Stimulated activated effector memory CD8-positive, alpha-beta T cell treated with anti-CD3 and anti-CD28 coated beads, Interleukin-12 subunit alpha, Interleukin-12 subunit beta, amount 100 ng/mL, for 72 hours (primary cell): Measurements from ENCODE around the gene FCAMR.
A peak's percentile ranks its signal among the peaks of the same experiment; 100 is the strongest.

Experiments
- ATAC-seq: fragments of 150-1000 bp; cut with Tn5 transposase; 2 replicates; pipeline ENCODE4 v1.10.0; 2021
- DNase-seq, 2 donors: peaks; one replicate each; pipeline ENCODE4 v3.0.0; 2021 to 2022; ENCODE audit warnings: low spot score in 2 of 2
- H3K27ac Mint-ChIP-seq: one replicate; pipeline ENCODE4 v1.8.0; 2022; ENCODE audit warnings: mild to moderate bottlenecking, mixed read lengths
- H3K36me3 Mint-ChIP-seq: one replicate; pipeline ENCODE4 v1.8.0; 2022; ENCODE audit warnings: mild to moderate bottlenecking, mixed read lengths
- H3K4me1 Mint-ChIP-seq: one replicate; pipeline ENCODE4 v1.8.0; 2022; ENCODE audit warnings: mixed read lengths
- H3K4me3 Mint-ChIP-seq: one replicate; pipeline ENCODE4 v1.8.0; 2022; ENCODE audit warnings: mild to moderate bottlenecking, mixed read lengths
- H3K9me3 Mint-ChIP-seq: one replicate; pipeline ENCODE4 v1.8.0; 2022; ENCODE audit warnings: mixed read lengths

Gene FCAMR

GRCh38 chr1:206974140-206974539 is 3.9 kb upstream of the FCAMR start:
- Mint-ChIP-seq H3K4me1 (no peaks in the 10 kb centered on the region), H3K9me3 (no peaks in the 10 kb centered on the region), H3K4me3 (no peak overlapping the region), H3K36me3 (no peaks in the 10 kb centered on the region), H3K27ac (no peak overlapping the region)
- ATAC-seq (no peak), DNase-seq (no peak)

GRCh38 chr1:206972728-206973127 is 2.5 kb upstream of the FCAMR start:
- H3K4me3 Mint-ChIP-seq = no peak overlapping the region
- no peak overlapping the region for H3K27ac Mint-ChIP-seq
- no peaks in the 10 kb centered on the region for H3K36me3 Mint-ChIP-seq
- ATAC-seq = no peak
- H3K9me3 Mint-ChIP-seq = no peaks in the 10 kb centered on the region
- H3K4me1 Mint-ChIP-seq = peaks cover 3% of the 10 kb centered on the region
- DNase-seq = no peak

DNA sequence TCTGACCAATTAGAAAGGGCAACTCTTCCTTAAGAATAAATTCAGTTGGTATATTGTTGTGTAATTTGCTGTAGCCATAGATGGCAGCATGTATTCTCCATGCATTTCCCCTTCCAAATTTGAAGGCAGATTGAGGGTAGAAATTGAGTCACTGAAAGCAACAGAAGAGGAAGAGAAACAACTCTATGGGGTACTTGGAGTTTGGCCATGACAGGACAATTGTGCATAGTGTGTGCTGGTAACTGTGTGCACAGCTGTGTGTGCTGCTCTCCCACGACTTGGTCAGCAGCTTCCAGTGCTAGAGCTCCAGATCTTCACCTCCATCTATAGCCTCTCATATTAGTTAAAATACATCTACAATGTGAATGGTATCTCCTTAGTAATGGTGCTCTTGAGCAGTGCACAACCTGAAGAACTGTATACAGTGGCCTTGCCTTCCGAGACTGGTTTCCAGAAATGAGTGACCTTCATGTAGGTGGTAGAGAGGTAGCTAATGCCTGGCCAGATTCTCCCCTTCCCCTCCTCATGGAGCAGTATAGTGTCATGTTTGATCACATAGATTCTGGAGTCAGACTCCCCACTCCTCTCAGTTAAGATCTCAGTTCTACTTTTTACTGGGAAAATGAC is 882 bp upstream of the FCAMR start:
- Mint-ChIP-seq H3K4me3 (no peak overlapping the region), H3K27ac (no peak overlapping the region), H3K4me1 (peaks cover 11% of the 10 kb centered on the region), H3K36me3 (no peaks in the 10 kb centered on the region), H3K9me3 (no peaks in the 10 kb centered on the region)
- DNase-seq = no peak
- ATAC-seq = no peak

DNA sequence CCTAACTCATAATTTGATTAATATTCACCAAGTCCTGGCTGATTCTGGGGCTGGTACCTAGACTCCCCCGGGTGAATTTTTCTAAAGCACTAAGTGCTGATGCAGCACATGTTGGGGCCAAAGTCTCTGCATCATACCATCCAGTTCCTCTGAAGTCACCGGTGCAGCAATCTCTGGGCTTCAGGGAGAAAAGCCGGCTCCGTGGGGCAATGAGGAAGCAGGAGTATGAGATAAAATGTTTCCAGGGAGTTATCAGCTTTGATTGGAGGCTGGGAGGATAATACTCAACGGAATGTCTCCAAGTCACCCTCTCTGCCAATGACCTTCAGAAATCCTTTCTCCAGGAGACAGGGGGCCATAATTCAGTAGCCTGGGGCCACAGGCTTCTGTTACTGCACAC is 1.2 kb downstream of the FCAMR start:
- DNase-seq (no peak), ATAC-seq (no peak)
- Mint-ChIP-seq H3K36me3 (no peaks in the 10 kb centered on the region), H3K9me3 (no peaks in the 10 kb centered on the region), H3K27ac (no peak overlapping the region), H3K4me1 (peaks cover 11% of the 10 kb centered on the region), H3K4me3 (no peak overlapping the region)

- H3K4me1 Mint-ChIP-seq = peaks cover 15% of the 10 kb centered on the region
- no peak overlapping the region for H3K27ac Mint-ChIP-seq
- no peaks in the 10 kb centered on the region for H3K9me3 Mint-ChIP-seq
- no peaks in the 10 kb centered on the region for H3K36me3 Mint-ChIP-seq
- no peak overlapping the region for H3K4me3 Mint-ChIP-seq
- no peak for ATAC-seq
- DNase-seq = no peak
These were observed 3.0 kb downstream of the FCAMR start for GRCh38 chr1:206967096-206967849.

- no peak for DNase-seq
- Mint-ChIP-seq H3K27ac (no peak overlapping the region), H3K9me3 (no peaks in the 10 kb centered on the region), H3K4me1 (peaks cover 19% of the 10 kb centered on the region), H3K36me3 (no peaks in the 10 kb centered on the region), H3K4me3 (no peak overlapping the region)
- no peak for ATAC-seq
These were observed 4.5 kb downstream of the FCAMR start for GRCh38 chr1:206965781-206966180.

DNA sequence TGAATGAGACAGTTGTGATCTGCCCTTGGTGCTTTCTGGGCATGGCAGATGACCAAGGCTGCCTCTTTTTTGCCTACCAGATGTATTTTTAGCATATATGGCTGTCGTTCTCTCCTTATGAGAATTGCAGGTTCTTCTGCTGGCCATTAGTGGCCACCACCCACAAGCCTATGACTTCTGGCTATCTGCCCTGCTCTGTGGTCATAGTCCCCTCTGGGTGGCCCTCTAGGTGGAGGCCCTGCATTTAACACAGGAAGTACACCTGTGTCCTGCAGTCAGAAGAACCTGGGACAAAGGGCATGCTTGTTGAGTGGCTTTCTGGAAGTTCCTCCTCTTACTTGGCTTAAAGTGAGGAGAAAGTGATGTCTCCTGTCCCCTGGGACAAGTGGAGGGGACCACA is 6.5 kb downstream of the FCAMR start:
- H3K9me3 Mint-ChIP-seq = no peaks in the 10 kb centered on the region
- H3K36me3 Mint-ChIP-seq = no peaks in the 10 kb centered on the region
- peaks cover 19% of the 10 kb centered on the region for H3K4me1 Mint-ChIP-seq
- no peak overlapping the region for H3K27ac Mint-ChIP-seq
- no peak overlapping the region for H3K4me3 Mint-ChIP-seq
- no peak for ATAC-seq
- no peak for DNase-seq

- no peak overlapping the region for H3K4me3 Mint-ChIP-seq
- DNase-seq (no peak), ATAC-seq (no peak)
- H3K4me1 Mint-ChIP-seq = peaks cover 19% of the 10 kb centered on the region
- H3K27ac Mint-ChIP-seq = no peak overlapping the region
- H3K36me3 Mint-ChIP-seq = no peaks in the 10 kb centered on the region
- H3K9me3 Mint-ChIP-seq = no peaks in the 10 kb centered on the region
These were observed 7.0 kb downstream of the FCAMR start for GRCh38 chr1:206963119-206963712.

DNA sequence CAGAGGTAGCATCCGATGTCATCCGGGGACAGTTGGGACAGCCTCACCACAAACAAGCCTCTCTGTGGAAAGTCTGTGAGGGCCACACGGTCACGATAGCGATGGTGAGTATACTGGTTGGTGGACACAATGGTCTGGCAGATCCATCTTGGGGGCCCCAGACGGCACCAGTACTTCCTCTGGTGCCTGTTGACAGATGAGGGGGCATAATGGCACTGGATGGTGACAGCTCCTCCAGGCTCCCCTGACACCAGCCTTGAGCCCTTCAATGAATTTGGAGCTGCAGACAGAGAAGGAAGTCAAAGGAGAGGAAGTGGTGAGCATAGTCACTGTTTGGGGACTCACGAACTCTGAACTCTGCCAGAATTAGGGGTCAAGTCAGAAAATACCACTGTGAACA is 8.0 kb downstream of the FCAMR start:
- H3K9me3 Mint-ChIP-seq = no peaks in the 10 kb centered on the region
- no peak overlapping the region for H3K4me3 Mint-ChIP-seq
- no peak for ATAC-seq
- H3K4me1 Mint-ChIP-seq = peaks cover 12% of the 10 kb centered on the region
- no peak overlapping the region for H3K27ac Mint-ChIP-seq
- DNase-seq = no peak
- H3K36me3 Mint-ChIP-seq = no peaks in the 10 kb centered on the region

- no peak overlapping the region for H3K27ac Mint-ChIP-seq
- no peaks in the 10 kb centered on the region for H3K9me3 Mint-ChIP-seq
- ATAC-seq (no peak), DNase-seq (no peak)
- H3K4me3 Mint-ChIP-seq = no peak overlapping the region
- H3K4me1 Mint-ChIP-seq = peaks cover 9% of the 10 kb centered on the region
- H3K36me3 Mint-ChIP-seq = no peaks in the 10 kb centered on the region
These were observed 8.6 kb downstream of the FCAMR start for GRCh38 chr1:206961668-206962067.

DNA sequence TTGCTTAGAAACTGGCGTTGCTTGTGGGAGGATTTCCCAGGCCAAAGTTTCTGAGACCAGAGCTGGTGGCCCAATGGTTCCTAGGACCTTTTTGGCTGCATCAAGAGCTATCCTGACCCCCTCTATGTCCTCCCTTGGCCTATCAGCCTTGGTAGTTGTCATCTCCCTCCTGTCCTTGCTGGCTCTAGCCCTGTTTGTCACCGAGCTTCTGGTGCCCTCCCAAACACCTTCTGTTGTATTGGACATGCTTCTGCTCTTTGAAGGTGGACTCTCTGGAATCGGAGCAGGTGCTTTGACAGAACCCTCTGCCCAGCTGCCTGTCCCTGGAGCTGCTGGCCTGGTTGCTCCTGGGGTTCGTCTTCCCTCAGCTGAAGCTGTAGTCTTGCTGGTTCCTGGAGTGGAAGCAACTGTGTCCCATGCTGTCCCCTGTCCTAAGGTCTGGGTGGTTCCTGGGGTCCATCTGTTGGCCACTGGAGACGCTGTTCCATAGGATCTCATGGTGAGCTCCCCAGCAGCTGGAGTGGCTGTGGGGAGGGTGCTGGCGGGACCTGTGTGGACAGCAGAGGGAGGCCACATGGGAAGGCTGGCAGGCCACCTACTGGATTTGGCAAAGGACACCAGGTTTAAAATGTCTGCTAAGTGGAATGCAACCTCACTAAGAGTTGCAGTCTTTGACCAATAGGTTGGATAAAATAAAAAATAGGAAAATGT is 9.4 kb downstream of the FCAMR start:
- H3K4me3 Mint-ChIP-seq = no peak overlapping the region
- H3K36me3 Mint-ChIP-seq = no peaks in the 10 kb centered on the region
- no peaks in the 10 kb centered on the region for H3K9me3 Mint-ChIP-seq
- ATAC-seq (no peak), DNase-seq (no peak)
- H3K4me1 Mint-ChIP-seq = peaks cover 9% of the 10 kb centered on the region
- H3K27ac Mint-ChIP-seq = no peak overlapping the region

DNA sequence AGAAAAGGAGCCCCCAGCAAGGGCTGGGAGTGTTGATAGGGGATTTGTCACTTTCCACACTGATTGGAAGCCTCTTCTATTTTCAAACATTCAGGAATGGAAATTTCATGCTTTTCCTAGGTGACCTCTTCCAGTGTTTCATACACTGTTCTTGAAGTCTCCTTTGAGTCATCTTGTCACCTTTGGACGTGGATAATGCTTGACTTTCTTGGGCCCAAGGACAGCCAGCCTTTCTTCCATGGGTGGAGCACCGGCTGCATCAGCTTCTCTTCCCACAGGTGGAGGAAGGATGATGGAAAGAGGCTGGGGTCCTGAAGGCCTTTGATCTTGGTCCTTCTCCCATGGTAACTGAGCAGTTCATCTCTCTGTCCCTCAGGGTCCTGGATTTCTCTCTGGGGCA is 12.1 kb downstream of the FCAMR start:
- no peak overlapping the region for H3K27ac Mint-ChIP-seq
- H3K36me3 Mint-ChIP-seq = no peaks in the 10 kb centered on the region
- no peak for DNase-seq
- no peaks in the 10 kb centered on the region for H3K9me3 Mint-ChIP-seq
- H3K4me3 Mint-ChIP-seq = no peak overlapping the region
- no peak for ATAC-seq
- H3K4me1 Mint-ChIP-seq = peaks cover 15% of the 10 kb centered on the region

- DNase-seq (no peak), ATAC-seq (no peak)
- H3K4me3 Mint-ChIP-seq = no peak overlapping the region
- peaks cover 13% of the 10 kb centered on the region for H3K4me1 Mint-ChIP-seq
- H3K9me3 Mint-ChIP-seq = no peaks in the 10 kb centered on the region
- H3K27ac Mint-ChIP-seq = no peak overlapping the region
- no peaks in the 10 kb centered on the region for H3K36me3 Mint-ChIP-seq
These were observed 12.6 kb downstream of the FCAMR start for GRCh38 chr1:206957639-206958038.

- Mint-ChIP-seq H3K27ac (no peak overlapping the region), H3K4me1 (peaks cover 6% of the 10 kb centered on the region), H3K4me3 (no peak overlapping the region), H3K9me3 (no peaks in the 10 kb centered on the region), H3K36me3 (no peaks in the 10 kb centered on the region)
- peak; percentile 64 for ATAC-seq
- no peak for DNase-seq
These were observed 14.5 kb downstream of the FCAMR start for GRCh38 chr1:206955476-206956451.
